ENCODE measurements around the gene REV3L. TPM values are rescaled to one million over a fixed set of nuclear protein-coding genes. Genes with fewer than 3 reads are reported as not detected.

The REV3L gene
- total and polyA plus RNA-seq, 2 of the 13 experiments (the other 11 are each of a cell fraction or from before 2014, with no cell fraction given): 12.8 to 31.3 TPM

DNA sequence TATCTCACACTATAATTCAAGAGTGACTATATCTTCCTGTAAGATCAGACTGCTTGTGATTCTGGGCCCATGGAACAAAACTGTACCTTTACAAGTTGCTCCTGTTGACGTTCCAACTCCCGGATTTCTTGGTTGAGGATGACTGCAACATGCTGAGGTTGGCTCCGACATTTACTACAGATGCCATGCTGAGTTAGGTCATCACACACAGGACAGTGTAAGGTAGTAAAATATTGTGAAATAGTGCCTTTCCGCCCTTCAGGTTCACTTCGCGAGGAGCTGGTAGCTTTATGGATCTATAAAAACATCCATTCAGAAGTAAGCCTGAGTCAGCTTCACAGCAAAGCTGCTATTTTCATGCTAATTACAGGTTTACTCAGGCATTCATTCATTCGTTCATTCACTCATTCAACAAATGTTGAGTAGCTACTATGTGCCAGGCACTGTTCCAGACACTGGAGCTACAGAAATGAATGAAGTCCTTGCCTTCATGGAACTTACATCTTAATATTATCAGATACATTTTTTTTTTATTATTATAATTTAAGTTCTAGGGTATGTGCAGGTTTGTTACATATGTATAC is 175.7 kb downstream of the REV3L start (continued):
- no peak for TF ChIP-seq TFDP1 (CRISPR knock-in tag; IDR thresholded peaks at IDR 0.05; ENCODE audit: borderline replicate concordance)
- TF ChIP-seq, protein P1, sequence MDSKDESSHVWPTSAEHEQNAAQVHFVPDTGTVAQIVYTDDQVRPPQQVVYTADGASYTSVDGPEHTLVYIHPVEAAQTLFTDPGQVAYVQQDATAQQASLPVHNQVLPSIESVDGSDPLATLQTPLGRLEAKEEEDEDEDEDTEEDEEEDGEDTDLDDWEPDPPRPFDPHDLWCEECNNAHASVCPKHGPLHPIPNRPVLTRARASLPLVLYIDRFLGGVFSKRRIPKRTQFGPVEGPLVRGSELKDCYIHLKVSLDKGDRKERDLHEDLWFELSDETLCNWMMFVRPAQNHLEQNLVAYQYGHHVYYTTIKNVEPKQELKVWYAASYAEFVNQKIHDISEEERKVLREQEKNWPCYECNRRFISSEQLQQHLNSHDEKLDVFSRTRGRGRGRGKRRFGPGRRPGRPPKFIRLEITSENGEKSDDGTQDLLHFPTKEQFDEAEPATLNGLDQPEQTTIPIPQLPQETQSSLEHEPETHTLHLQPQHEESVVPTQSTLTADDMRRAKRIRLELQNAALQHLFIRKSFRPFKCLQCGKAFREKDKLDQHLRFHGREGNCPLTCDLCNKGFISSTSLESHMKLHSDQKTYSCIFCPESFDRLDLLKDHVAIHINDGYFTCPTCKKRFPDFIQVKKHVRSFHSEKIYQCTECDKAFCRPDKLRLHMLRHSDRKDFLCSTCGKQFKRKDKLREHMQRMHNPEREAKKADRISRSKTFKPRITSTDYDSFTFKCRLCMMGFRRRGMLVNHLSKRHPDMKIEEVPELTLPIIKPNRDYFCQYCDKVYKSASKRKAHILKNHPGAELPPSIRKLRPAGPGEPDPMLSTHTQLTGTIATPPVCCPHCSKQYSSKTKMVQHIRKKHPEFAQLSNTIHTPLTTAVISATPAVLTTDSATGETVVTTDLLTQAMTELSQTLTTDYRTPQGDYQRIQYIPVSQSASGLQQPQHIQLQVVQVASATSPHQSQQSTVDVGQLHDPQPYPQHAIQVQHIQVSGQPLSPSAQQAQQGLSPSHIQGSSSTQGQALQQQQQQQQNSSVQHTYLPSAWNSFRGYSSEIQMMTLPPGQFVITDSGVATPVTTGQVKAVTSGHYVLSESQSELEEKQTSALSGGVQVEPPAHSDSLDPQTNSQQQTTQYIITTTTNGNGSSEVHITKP (CRISPR knock-in tag; IDR thresholded peaks at IDR 0.05; ENCODE audit: low read depth): no peak
- TF ChIP-seq CEBPB (IDR thresholded peaks at IDR 0.05; ENCODE audit: borderline replicate concordance, low read depth, low read length): peak; percentile 78
- TF ChIP-seq THAP11 (CRISPR knock-in tag; IDR thresholded peaks at IDR 0.05): no peak
- no peak for TF ChIP-seq GFI1 (CRISPR knock-in tag; IDR thresholded peaks at IDR 0.05; ENCODE audit: borderline replicate concordance)
- TF ChIP-seq, protein P2, sequence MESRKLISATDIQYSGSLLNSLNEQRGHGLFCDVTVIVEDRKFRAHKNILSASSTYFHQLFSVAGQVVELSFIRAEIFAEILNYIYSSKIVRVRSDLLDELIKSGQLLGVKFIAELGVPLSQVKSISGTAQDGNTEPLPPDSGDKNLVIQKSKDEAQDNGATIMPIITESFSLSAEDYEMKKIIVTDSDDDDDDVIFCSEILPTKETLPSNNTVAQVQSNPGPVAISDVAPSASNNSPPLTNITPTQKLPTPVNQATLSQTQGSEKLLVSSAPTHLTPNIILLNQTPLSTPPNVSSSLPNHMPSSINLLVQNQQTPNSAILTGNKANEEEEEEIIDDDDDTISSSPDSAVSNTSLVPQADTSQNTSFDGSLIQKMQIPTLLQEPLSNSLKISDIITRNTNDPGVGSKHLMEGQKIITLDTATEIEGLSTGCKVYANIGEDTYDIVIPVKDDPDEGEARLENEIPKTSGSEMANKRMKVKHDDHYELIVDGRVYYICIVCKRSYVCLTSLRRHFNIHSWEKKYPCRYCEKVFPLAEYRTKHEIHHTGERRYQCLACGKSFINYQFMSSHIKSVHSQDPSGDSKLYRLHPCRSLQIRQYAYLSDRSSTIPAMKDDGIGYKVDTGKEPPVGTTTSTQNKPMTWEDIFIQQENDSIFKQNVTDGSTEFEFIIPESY (CRISPR knock-in tag; IDR thresholded peaks at IDR 0.05): peak; percentile 59; the same call in 1 of the 2 replicates
- no peak for TF ChIP-seq HNF4G (IDR thresholded peaks at IDR 0.05; ENCODE audit: borderline replicate concordance, low read depth, low read length)
- no peak for TF ChIP-seq HNF4G (CRISPR knock-in tag; IDR thresholded peaks at IDR 0.05; ENCODE audit: borderline replicate concordance, low read depth)
- TF ChIP-seq SMARCE1 (IDR thresholded peaks at IDR 0.05; ENCODE audit: borderline replicate concordance): no peak
- no peak for TF ChIP-seq ZNF614 (CRISPR knock-in tag; IDR thresholded peaks at IDR 0.05; ENCODE audit: borderline replicate concordance)
- no peak for TF ChIP-seq HIVEP1 (CRISPR knock-in tag; IDR thresholded peaks at IDR 0.05)
- TF ChIP-seq ZFP37 (CRISPR knock-in tag; IDR thresholded peaks at IDR 0.05; ENCODE audit: borderline replicate concordance): no peak

All from HepG2 (cell line).